CD4-positive, alpha-beta T cell treated with Interleukin-21 for 1 hour (primary cell): ENCODE data around the gene PKD1.

Experiments
- DNase-seq: peaks from one replicate; pipeline ENCODE4 v3.0.0-alpha.2; 2020

Gene PKD1

DNA sequence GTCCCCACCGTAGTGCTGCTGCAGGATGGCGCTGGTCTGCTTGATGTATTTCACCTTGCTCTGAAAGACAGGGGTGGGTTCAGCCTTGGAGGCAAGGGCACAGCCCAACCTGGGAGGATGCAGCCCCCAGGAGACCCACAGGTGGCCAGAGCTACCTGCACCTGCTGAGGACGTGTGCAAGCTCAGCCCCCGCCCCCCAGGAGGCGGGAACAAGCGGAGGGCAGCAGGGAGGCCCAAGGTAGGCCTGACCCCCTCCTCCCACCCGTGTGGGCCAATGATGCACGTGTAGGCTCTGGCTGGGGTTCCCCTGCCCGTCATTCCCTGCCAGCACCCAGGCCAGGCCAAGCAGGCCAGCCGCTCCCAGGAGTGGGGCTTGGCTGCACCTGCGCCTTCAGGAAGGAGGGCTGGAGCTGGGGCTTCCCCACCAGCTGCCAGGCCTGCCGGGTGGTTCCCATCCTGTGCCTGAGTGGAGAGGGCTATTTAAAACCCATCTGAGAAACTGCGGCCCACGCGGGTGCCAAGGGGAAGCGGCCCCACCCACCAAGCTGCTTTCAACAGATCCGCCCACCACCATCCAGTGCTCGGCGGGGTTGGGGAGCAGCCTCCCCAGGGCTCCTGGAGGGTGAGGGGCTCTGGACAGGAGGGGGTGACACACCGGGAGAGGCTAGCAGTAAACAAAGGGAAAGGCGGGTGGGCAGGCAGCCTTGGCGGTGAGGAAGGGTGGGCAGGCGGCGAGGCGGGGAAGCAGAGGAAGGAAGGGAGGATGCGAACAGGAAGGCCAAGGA, 91.8 kb downstream of the PKD1 start:
- no peak for DNase-seq

DNA sequence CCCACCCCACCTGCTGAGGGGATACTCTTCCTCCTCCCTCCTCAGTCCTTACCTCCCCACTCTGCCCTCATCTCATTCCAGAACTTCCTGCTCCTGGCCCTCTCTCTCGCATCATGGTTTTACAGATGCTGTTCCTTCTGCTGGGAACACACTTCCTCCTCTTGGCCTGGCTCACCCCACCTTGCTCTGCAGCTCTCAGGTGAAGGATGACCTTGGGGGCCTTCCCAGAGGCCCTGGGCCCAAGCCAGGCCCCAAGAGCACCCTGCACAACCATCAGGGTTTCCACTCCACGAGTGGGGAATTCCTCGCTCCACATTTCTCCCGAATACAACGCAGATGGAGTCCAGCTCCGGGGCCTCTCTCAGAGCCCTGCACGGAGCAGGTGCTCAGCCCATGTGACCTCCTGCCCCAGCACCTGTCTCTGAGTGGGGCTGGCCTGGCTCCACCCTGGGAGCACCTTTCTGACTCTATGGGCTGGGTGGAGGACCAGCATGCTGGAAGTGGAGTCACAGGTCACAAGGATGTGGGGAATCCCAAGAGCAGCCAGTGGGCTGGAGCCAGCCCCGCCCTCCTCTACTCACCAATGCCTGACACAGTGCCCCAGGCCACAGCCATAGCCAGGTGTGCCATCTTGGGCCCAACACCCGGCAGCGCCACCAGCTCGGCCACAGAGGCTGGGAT, 92.6 kb downstream of the PKD1 start:
- DNase-seq, result no peak

DNA sequence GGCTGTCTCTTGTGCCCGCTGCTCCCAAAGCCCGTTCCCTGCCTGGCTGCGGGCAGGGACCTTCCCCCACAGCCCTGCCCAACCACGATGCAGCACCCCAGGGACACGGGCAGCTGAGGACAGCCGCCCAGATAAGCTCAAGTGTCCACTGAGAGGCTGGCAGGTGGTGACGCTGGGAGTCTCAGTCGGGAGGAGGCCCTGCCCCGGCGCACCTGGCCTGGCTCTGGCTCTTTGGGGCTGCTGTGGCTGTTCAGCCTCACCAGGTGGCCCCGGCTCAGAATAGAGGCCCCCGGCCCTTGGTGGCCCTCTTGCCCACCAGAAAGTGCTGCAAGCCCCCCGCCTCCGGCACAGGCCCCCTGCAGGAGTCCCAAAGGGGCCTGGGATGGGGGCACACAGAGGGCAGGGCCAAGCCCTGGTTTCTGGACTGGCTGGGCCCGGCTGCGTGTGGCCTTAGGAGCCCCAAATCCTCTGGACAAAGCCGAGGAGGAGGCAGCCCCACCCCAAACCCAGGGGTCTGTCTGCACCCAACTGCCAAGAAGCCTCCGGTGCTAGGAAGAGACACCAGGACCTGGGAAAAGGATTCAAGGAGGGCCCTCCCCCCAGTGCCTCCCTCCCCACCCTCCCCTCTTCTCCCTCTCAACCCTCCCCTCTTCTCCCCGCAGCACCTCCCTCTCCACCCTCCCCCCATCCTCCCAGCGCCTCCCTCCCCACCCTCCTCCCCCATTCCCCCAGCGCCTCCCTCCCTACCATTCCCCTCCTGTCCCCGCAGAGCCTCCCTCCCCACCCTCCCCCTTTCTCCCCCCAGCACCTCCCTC, 93.3 kb downstream of the PKD1 start:
- no peak for DNase-seq

DNA sequence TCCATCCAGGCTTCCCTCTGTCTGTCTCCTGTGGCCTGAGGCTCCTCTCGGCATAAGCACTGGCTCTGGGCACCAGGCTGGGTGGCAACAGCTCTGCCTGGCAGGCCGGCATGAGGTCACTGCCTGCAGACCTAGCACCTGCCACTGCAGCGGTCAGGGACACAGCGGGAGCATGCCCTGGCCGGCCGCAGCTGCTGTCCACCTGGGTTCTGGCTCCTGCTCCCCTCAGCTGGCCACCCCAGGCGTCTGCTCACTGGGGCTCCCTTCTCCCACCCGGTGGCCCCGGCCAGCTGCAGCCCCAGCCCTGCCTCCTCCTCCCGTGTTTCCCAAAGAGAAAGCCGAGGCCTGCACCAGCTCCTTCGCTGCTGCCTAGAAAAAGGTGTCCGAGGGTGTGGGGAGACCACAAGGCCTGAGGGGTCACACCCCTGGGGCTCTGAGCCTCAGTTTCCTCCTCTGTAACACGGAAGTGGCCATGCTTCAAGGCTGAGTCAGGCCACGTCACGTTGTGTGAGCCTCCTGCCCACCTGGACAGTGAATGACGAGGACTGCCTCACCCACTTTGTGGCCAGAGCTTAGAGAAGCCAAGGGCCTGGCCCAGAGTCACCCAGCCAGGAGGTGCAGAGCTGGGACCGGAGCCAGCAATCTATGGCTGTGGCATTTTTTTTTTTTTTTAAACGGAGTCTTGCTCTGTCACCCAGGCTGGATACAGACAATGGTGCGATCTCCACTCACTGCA, 94.7 kb downstream of the PKD1 start:
- no peak for DNase-seq

DNA sequence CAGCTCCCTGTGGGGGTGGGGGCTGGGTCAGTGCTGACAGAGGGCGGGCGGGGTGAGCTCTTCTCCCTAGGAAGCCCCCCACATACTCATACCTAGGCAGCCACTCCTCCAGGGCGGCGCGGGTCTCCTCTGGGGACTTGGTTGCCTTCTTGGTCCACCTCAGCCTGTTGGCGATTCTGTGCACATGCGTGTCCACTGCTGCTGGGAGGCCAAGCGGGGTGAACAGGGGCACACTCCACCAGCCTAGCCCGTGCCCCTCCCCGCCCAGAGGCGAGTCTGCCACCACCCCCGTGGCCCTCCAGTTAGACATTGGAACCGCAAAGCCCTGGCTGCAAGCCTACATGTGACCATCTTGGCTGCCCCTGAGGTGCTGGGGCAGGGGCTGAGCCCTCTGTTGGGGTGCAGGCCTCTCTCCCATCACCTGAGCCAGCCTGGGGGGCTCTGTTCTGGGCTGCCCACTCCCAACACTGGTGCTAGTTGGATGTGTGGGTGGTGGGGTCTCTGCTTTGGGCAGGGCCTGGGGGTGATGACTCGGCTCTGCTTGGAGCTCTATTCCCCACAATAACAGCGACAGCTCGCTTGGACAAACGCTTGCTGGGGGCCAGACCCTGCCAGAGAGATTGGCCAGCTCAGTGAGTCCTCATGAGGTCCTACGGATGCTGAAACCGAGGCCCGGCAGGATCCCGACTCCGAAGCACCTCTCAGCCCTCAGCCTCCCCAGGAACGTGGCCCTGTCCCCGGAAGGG, 95.5 kb downstream of the PKD1 start:
- DNase-seq, result no peak

DNA sequence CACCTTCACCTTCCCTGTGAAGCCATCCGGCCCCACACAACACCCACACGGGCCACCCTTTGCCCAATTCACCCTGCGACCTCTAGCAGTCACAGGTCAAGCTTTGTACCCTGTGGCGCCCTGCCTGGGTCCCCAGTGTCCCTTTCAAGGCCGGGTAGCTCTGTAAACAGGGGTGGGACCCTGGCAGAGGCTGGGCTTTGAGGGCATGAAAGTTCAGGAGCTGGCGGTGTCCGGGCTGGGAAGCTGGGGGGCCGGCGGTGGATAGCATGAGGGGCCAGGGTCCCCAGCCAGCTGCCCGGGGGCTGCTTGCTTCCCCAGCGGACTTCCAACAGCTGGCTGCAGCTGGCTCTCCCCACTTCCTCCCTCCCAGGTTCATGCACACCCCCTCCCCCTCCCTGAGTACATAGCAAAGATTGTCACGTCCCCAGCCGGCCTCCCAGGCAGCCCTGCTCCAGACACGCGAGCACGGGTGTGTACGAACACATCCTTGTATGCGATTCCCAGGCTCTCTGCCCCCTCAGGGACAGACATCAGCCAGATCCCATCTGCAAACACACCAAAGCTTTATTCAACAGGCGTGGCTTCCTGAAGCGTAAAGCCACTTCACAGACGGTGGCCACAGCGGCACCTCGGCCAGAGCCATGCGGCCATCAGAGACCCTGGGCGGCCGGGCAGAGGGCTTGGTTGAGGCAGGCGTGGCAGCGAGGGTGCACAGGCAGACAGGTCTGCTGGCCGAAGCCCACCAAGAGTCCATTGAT, 96.2 kb downstream of the PKD1 start:
- no peak for DNase-seq
